CD14-positive monocyte (primary cell): Measurements from ENCODE around the gene IL6R. TPM values are rescaled to one million over a fixed set of nuclear protein-coding genes. Genes with fewer than 3 reads are reported as not detected.

ENCODE experiments used
- DNase-seq, 3 donors: peaks; one replicate each; pipeline ENCODE4 v3.0.0-alpha.2; 2011 to 2022
- H2AFZ ChIP-seq: 2 replicates; pipeline ENCODE4 v1.6.0; 2012; ENCODE audit warnings: mild to moderate bottlenecking, low read depth, low read length, inconsistent platforms; ENCODE audit not compliant: insufficient read depth, poor library complexity, severe bottlenecking
- H3K27ac ChIP-seq, 2 donors: 1 replicate in 1 of 2; 2 replicates in 1 of 2; pipeline ENCODE4 v1.5.1; 2012 to 2013; ENCODE audit warnings: low read length in 2 of 2, control low read depth in 1 of 2, inconsistent platforms in 1 of 2, low read depth in 1 of 2, mild to moderate bottlenecking in 1 of 2
- H3K27me3 ChIP-seq, 2 donors: one replicate each; pipeline versions ENCODE4 v1.6.0 to v1.6.1; 2011 to 2013; ENCODE audit warnings: low read length in 2 of 2; ENCODE audit not compliant: control insufficient read depth in 2 of 2, insufficient read depth in 2 of 2
- H3K36me3 ChIP-seq, 2 donors: replicated peaks in 1 of 2; 1 replicate in 1 of 2; 2 replicates in 1 of 2; pipeline versions ENCODE4 v1.5.1 to v1.6.1; 2012 to 2013; ENCODE audit warnings: low read length in 2 of 2, control low read depth in 1 of 2, inconsistent platforms in 1 of 2, mild to moderate bottlenecking in 1 of 2; ENCODE audit not compliant: insufficient read depth in 2 of 2, control insufficient read depth in 1 of 2
- H3K4me1 ChIP-seq, 2 donors: 1 replicate in 1 of 2; 2 replicates in 1 of 2; pipeline versions ENCODE4 v1.5.1 to v1.6.1; 2012 to 2013; ENCODE audit warnings: low read length in 2 of 2, control low read depth in 1 of 2, inconsistent platforms in 1 of 2, mild to moderate bottlenecking in 1 of 2, moderate library complexity in 1 of 2; ENCODE audit not compliant: insufficient read depth in 2 of 2, control insufficient read depth in 1 of 2
- H3K4me2 ChIP-seq: replicated peaks from 2 replicates; pipeline ENCODE3; 2012; ENCODE audit warnings: low read length, moderate library complexity, mild to moderate bottlenecking; ENCODE audit not compliant: poor library complexity, severe bottlenecking; ENCODE audit errors: extremely low read depth
- H3K4me3 ChIP-seq, 3 experiments: fragments of 200-600 bp in 1 of 3; sonication (generic) in 1 of 3; replicated peaks in 1 of 3; 1 replicate in 2 of 3; 2 replicates in 1 of 3; pipeline ENCODE4 v1.5.1; 2011 to 2013; ENCODE audit warnings: low read length in 3 of 3, mild to moderate bottlenecking in 3 of 3, control low read depth in 2 of 3, low read depth in 2 of 3, inconsistent platforms in 1 of 3, moderate library complexity in 1 of 3
- H3K79me2 ChIP-seq: 2 replicates; pipeline ENCODE4 v1.6.0; 2012; ENCODE audit warnings: mild to moderate bottlenecking, control low read depth, inconsistent platforms, low read length, moderate library complexity; ENCODE audit not compliant: insufficient read depth
- H3K9ac ChIP-seq: 2 replicates; pipeline ENCODE4 v1.6.0; 2017; ENCODE audit warnings: low read length, mild to moderate bottlenecking; ENCODE audit not compliant: insufficient read depth, poor library complexity, severe bottlenecking
- H3K9me3 ChIP-seq, 2 donors: replicated peaks in 1 of 2; 1 replicate in 1 of 2; 2 replicates in 1 of 2; pipeline versions ENCODE4 v1.5.1 to v1.6.1; 2012 to 2013; ENCODE audit warnings: low read length in 2 of 2, control low read depth in 1 of 2; ENCODE audit not compliant: control insufficient read depth in 1 of 2, insufficient read depth in 1 of 2
- H4K20me1 ChIP-seq: 2 replicates; pipeline ENCODE4 v1.6.0; 2012; ENCODE audit warnings: mild to moderate bottlenecking, low read length, control low read depth, moderate library complexity; ENCODE audit not compliant: insufficient read depth
- H3K27ac Mint-ChIP-seq, 7 donors: one replicate each; pipeline ENCODE4 v1.8.0; 2020; ENCODE audit warnings: mild to moderate bottlenecking in 7 of 7, mixed read lengths in 7 of 7, moderate library complexity in 6 of 7, inconsistent platforms in 2 of 7
- H3K27me3 Mint-ChIP-seq, 3 donors: one replicate each; pipeline ENCODE4 v1.8.0; 2021 to 2022; ENCODE audit warnings: low read depth in 3 of 3, mild to moderate bottlenecking in 3 of 3, mixed read lengths in 3 of 3, moderate library complexity in 3 of 3, inconsistent platforms in 1 of 3
- H3K36me3 Mint-ChIP-seq, 2 donors: one replicate each; pipeline ENCODE4 v1.8.0; 2020; ENCODE audit warnings: mixed read lengths in 2 of 2, inconsistent platforms in 1 of 2, mild to moderate bottlenecking in 1 of 2
- H3K4me1 Mint-ChIP-seq: one replicate; pipeline ENCODE4 v1.8.0; 2020; ENCODE audit warnings: mild to moderate bottlenecking, mixed read lengths
- H3K4me3 Mint-ChIP-seq, 2 donors: one replicate each; pipeline ENCODE4 v1.8.0; 2020; ENCODE audit warnings: mild to moderate bottlenecking in 2 of 2, mixed read lengths in 2 of 2, moderate library complexity in 1 of 2
- H3K9me3 Mint-ChIP-seq, 7 donors: one replicate each; pipeline ENCODE4 v1.8.0; 2020 to 2022; ENCODE audit warnings: mixed read lengths in 7 of 7, mild to moderate bottlenecking in 6 of 7, moderate library complexity in 6 of 7, inconsistent platforms in 2 of 7
- WGBS: methylation state at CpG from one replicate; pipeline ENCODE4 v1.1.5; 2013; ENCODE audit warnings: missing lambda C conversion rate; ENCODE audit not compliant: insufficient coverage; 5-methylcytosine and 5-hydroxymethylcytosine counted together
- intact Hi-C, 2 donors: fragments of 100-400 bp; cut with micrococcal nuclease; formaldehyde crosslinking; loops; one replicate each; pipeline versions ENCODE4 v1.15.0 to v1.15.1; 2023
- polyA plus RNA-seq, 3 donors: library from polyadenylated mRNA; depleted of rRNA in 1 of 3; unstranded in 2 of 3; stranded (reverse) in 1 of 3; fragments of 300-500 nt in 2 of 3; fragments of >200 nt in 1 of 3; fragmentation: Illumina TruSeq in 2 of 3; gene quantifications; 1 replicate in 2 of 3; 2 replicates in 1 of 3; pipeline ENCODE4 v1.2.3, GENCODE V29; 2012 to 2021
- TF ChIP-seq, protein P1 (sequence below): fragments of 200-600 bp; IDR thresholded peaks from one replicate; pipeline ENCODE4 v1.8.0; 2022; ENCODE audit warnings: antibody characterized with exemption, mild to moderate bottlenecking

IL6R gene
- polyA plus RNA-seq, 3 donors = 56.4 to 81.7 (median 62.1) TPM

DNA sequence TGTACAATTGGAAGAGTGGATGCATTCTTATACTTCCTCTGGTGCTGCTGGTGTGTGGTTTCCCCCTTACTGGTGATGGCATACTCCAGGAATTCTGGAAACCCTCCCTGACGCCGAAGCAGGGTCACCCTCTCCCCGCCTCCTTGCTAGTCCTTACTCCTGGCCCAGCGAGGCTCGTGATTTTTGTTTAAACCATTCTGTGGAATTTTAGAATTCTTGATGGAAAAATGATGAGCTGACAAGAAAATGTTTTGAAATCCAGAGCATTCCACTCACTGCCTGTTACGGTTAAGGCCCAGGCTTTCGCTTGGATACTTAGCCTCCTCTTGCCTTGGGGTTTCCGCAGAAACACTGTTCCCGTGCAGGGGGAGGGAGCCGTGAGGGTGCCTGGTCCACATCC lies 41.1 kb downstream of the IL6R start:
- H3K4me1 ChIP-seq = peaks cover 0 to 4% of the 10 kb centered on the region in 2 donors
- peak overlapping the region in 2 of 7 donors; percentile 4 to 88 for H3K27ac Mint-ChIP-seq
- H3K4me3 Mint-ChIP-seq = no peak overlapping the region
- no peaks in the 10 kb centered on the region for H3K27me3 ChIP-seq
- H3K4me3 ChIP-seq = no peak overlapping the region
- no peak for DNase-seq
- H3K9ac ChIP-seq = no peak overlapping the region
- peaks cover 80% of the 10 kb centered on the region for H3K79me2 ChIP-seq
- H3K27me3 Mint-ChIP-seq = peaks cover 0 to 2% (median 2%) of the 10 kb centered on the region in 3 donors
- peaks cover 80 to 95% of the 10 kb centered on the region in 2 donors for H3K36me3 ChIP-seq
- 77% methylated on average over 3 of the region's 10 CpGs for WGBS
- peaks cover 10% of the 10 kb centered on the region for H3K4me1 Mint-ChIP-seq
- no peak overlapping the region for H2AFZ ChIP-seq
- H3K36me3 Mint-ChIP-seq = peaks cover 80 to 92% of the 10 kb centered on the region in 2 donors
- no peaks in the 10 kb centered on the region for H3K9me3 ChIP-seq
- peaks cover 0 to 2% (median 0%) of the 10 kb centered on the region in 7 donors for H3K9me3 Mint-ChIP-seq
- intact Hi-C loops = no loop called here
- H3K4me2 ChIP-seq = no peak overlapping the region
- H3K27ac ChIP-seq = peak overlapping the region in 1 of 2 donors; percentile 13
- peaks cover 85% of the 10 kb centered on the region for H4K20me1 ChIP-seq
- TF ChIP-seq, protein P1, sequence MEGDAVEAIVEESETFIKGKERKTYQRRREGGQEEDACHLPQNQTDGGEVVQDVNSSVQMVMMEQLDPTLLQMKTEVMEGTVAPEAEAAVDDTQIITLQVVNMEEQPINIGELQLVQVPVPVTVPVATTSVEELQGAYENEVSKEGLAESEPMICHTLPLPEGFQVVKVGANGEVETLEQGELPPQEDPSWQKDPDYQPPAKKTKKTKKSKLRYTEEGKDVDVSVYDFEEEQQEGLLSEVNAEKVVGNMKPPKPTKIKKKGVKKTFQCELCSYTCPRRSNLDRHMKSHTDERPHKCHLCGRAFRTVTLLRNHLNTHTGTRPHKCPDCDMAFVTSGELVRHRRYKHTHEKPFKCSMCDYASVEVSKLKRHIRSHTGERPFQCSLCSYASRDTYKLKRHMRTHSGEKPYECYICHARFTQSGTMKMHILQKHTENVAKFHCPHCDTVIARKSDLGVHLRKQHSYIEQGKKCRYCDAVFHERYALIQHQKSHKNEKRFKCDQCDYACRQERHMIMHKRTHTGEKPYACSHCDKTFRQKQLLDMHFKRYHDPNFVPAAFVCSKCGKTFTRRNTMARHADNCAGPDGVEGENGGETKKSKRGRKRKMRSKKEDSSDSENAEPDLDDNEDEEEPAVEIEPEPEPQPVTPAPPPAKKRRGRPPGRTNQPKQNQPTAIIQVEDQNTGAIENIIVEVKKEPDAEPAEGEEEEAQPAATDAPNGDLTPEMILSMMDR = no peak

DNA sequence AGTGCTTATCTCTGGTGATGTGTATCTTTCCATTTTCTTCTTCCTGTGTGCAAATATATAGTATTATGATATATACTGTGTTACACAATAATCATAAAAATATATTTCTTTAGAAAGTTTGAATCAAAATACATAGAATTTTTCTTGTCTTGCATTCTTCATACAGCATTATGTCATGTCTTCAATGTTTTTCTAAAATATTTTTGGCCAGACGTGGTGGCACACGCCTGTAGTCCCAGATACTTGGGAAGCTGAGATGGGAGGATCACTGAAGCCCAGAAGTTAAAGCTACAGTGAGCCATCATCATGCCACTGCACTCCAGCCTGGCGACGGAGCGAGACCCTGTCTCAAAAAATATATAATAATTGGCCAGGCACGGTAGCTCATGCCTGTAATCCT lies 41.6 kb downstream of the IL6R start:
- Histone ChIP-seq H3K36me3 (peaks cover 81 to 95% of the 10 kb centered on the region in 2 donors), H3K79me2 (peaks cover 80% of the 10 kb centered on the region), H2AFZ (no peak overlapping the region), H3K27ac (no peak overlapping the region), H3K9ac (no peak overlapping the region), H3K4me2 (no peak overlapping the region), H3K27me3 (no peaks in the 10 kb centered on the region), H3K4me3 (no peak overlapping the region), H3K9me3 (no peaks in the 10 kb centered on the region), H3K4me1 (peaks cover 0 to 2% of the 10 kb centered on the region in 2 donors), H4K20me1 (peaks cover 82% of the 10 kb centered on the region)
- Mint-ChIP-seq H3K9me3 (peaks cover 0 to 2% (median 0%) of the 10 kb centered on the region in 7 donors), H3K36me3 (peaks cover 80 to 92% of the 10 kb centered on the region in 2 donors), H3K27ac (peak overlapping the region in 2 of 7 donors; percentile 41 to 54), H3K4me1 (peaks cover 7% of the 10 kb centered on the region), H3K27me3 (peaks cover 0 to 2% (median 2%) of the 10 kb centered on the region in 3 donors), H3K4me3 (no peak overlapping the region)
- TF ChIP-seq, protein P1 = no peak
- intact Hi-C loops = no loop called here
- WGBS = 100% methylated on average over 2 of the region's 6 CpGs
- DNase-seq = no peak
